Endothelial cell of umbilical vein (primary cell): ENCODE measurements around the gene COPRS. TPM values are rescaled to one million over a fixed set of nuclear protein-coding genes. Genes with fewer than 3 reads are reported as not detected.
"Not testable (repeated sequence)": the region's sequence is repeated elsewhere in the genome, so short reads cannot be mapped to it uniquely, and the experiment has no call there.

ENCODE experiments used
- BruUV-seq: library from RNA; stranded (reverse); fragments of 400-500 nt; replicated peaks from 2 replicates; lab custom pipeline; 2021; lab: Mats Ljungman, UMichigan
- CTCF ChIA-PET: fragments of 300-600, 350-600 bp; sonication (Branson Sonifier 250); formaldehyde crosslinking; loops from one replicate; lab custom pipeline; 2021; ENCODE audit warnings: antibody characterized with exemption, inconsistent platforms; lab: Charles Lee
- POLR2A ChIA-PET: fragments of 300-600, 350-600 bp; sonication (Branson Sonifier 250); formaldehyde crosslinking; loops from one replicate; lab custom pipeline; 2021; ENCODE audit warnings: antibody characterized with exemption, inconsistent platforms; lab: Charles Lee
- DNase-seq: peaks from one replicate; pipeline ENCODE4 v3.0.0-alpha.2; 2011; ENCODE audit warnings: low read depth, low spot score
- FAIRE-seq: peaks from 2 replicates; lab custom pipeline; 2011; peaks lifted over from hg19 to GRCh38; lab: Jason Lieb, UNC
- H2AFZ ChIP-seq: 2 replicates; pipeline ENCODE4 v1.6.0; 2012; ENCODE audit warnings: low read depth, low read length, control low read depth, inconsistent platforms
- H3K27ac ChIP-seq: 2 replicates; pipeline ENCODE4 v1.5.1; 2011; ENCODE audit warnings: low read depth, mild to moderate bottlenecking, control low read depth, low read length, moderate library complexity; ENCODE audit not compliant: insufficient read depth
- H3K27me3 ChIP-seq, 2 experiments: 2 replicates each; pipeline versions ENCODE4 v1.6.0 to v1.6.1; 2011; ENCODE audit warnings: low read length in 2 of 2, mixed read lengths in 1 of 2; ENCODE audit not compliant: control insufficient read depth in 2 of 2, insufficient read depth in 2 of 2
- H3K36me3 ChIP-seq, 2 experiments: 2 replicates in 1 of 2; 3 replicates in 1 of 2; pipeline ENCODE4 v1.5.1; 2011; ENCODE audit warnings: low read length in 2 of 2, mild to moderate bottlenecking in 1 of 2, moderate library complexity in 1 of 2; ENCODE audit not compliant: control insufficient read depth in 2 of 2, insufficient read depth in 2 of 2; ENCODE audit errors: extremely low read depth in 1 of 2
- H3K4me1 ChIP-seq: 3 replicates; pipeline ENCODE4 v1.5.1; 2011; ENCODE audit warnings: mild to moderate bottlenecking, low read length; ENCODE audit not compliant: control insufficient read depth, insufficient read depth; ENCODE audit errors: extremely low read depth
- H3K4me2 ChIP-seq: 2 replicates; pipeline ENCODE4 v1.6.1; 2011; ENCODE audit warnings: low read length, control low read depth, mixed read lengths; ENCODE audit not compliant: insufficient read depth
- H3K4me3 ChIP-seq, 3 experiments: fragments of 200-600 bp in 1 of 3; sonication (generic), shearing (Covaris generic) in 1 of 3; replicated peaks in 1 of 3; 2 replicates each; pipeline ENCODE4 v1.5.1; 2011 to 2016; ENCODE audit warnings: control low read depth in 3 of 3, low read length in 3 of 3, mild to moderate bottlenecking in 2 of 3, inconsistent platforms in 1 of 3, low read depth in 1 of 3, moderate library complexity in 1 of 3; ENCODE audit not compliant: insufficient read depth in 1 of 3
- H3K79me2 ChIP-seq: 2 replicates; pipeline ENCODE4 v1.6.0; 2012; ENCODE audit warnings: low read length, inconsistent platforms; ENCODE audit not compliant: control insufficient read depth, insufficient read depth
- H3K9ac ChIP-seq: replicated peaks from 2 replicates; pipeline ENCODE3; 2011; ENCODE audit warnings: low read length, control low read depth; ENCODE audit not compliant: insufficient read depth; ENCODE audit errors: extremely low read depth
- H3K9me1 ChIP-seq: replicated peaks from 3 replicates; pipeline ENCODE4 v1.6.0; 2011; ENCODE audit warnings: mild to moderate bottlenecking, low read length; ENCODE audit not compliant: control insufficient read depth, insufficient read depth; ENCODE audit errors: extremely low read depth
- H3K9me3 ChIP-seq: replicated peaks from 2 replicates; pipeline ENCODE4 v1.5.1; 2012; ENCODE audit warnings: low read length, inconsistent platforms; ENCODE audit not compliant: control insufficient read depth, insufficient read depth
- H4K20me1 ChIP-seq: replicated peaks from 2 replicates; pipeline ENCODE3; 2011; ENCODE audit warnings: mild to moderate bottlenecking, low read length; ENCODE audit not compliant: control insufficient read depth, insufficient read depth; ENCODE audit errors: extremely low read depth
- CTCF ChIP-seq, 2 donors: IDR thresholded peaks; 1 replicate in 1 of 2; 2 replicates in 1 of 2; pipeline ENCODE4 v1.5.1; 2011; ENCODE audit warnings: low read length in 2 of 2, mild to moderate bottlenecking in 2 of 2, moderate library complexity in 2 of 2, control low read depth in 1 of 2, inconsistent platforms in 1 of 2, low read depth in 1 of 2; ENCODE audit not compliant: insufficient read depth in 1 of 2; ENCODE audit errors: extremely low read depth in 1 of 2
- EZH2 ChIP-seq: IDR thresholded peaks from 2 replicates; pipeline ENCODE4 v1.6.1; 2012; ENCODE audit warnings: borderline replicate concordance, low read depth, mild to moderate bottlenecking, moderate library complexity, low read length, inconsistent platforms; ENCODE audit not compliant: severe bottlenecking
- FOS ChIP-seq: IDR thresholded peaks from 2 replicates; pipeline ENCODE4 v1.6.1; 2011; ENCODE audit warnings: mild to moderate bottlenecking, low read length, moderate library complexity, borderline replicate concordance; ENCODE audit not compliant: insufficient read depth
- GATA2 ChIP-seq: IDR thresholded peaks from 2 replicates; pipeline ENCODE4 v1.7.0; 2011; ENCODE audit warnings: low read depth, mild to moderate bottlenecking, moderate library complexity, mixed read lengths, low read length; ENCODE audit not compliant: insufficient read length, insufficient read depth
- JUN ChIP-seq: IDR thresholded peaks from 2 replicates; pipeline ENCODE4 v1.6.1; 2011; ENCODE audit warnings: borderline replicate concordance, low read depth; ENCODE audit not compliant: insufficient read length, insufficient read depth
- MAX ChIP-seq: IDR thresholded peaks from 2 replicates; pipeline ENCODE4 v1.6.1; 2011; ENCODE audit not compliant: insufficient read depth, insufficient read length
- MYC ChIP-seq: IDR thresholded peaks from one replicate; pipeline ENCODE4 v1.6.1; 2011; ENCODE audit warnings: mild to moderate bottlenecking, low read depth, low read length
- POLR2A ChIP-seq: IDR thresholded peaks from 2 replicates; pipeline ENCODE4 v1.6.1; 2012; ENCODE audit warnings: low read depth, mild to moderate bottlenecking, control low read depth, low read length
- POLR2AphosphoS5 ChIP-seq: IDR thresholded peaks from 2 replicates; pipeline ENCODE4 v1.6.1; 2012; ENCODE audit warnings: low read depth, mild to moderate bottlenecking, control low read depth, low read length, moderate library complexity; ENCODE audit not compliant: insufficient read depth
- dilution Hi-C: fragments of 300-500 bp; cut with MboI; formaldehyde crosslinking; loops from one replicate; pipeline ENCODE4 v1.15.0; 2019; ENCODE audit warnings: low sequenced_read_pairs; ENCODE audit not compliant: extremely low pct_ligation_motif_present
- intact Hi-C: fragments of 100-400 bp; cut with micrococcal nuclease; formaldehyde crosslinking; loops from one replicate; pipeline ENCODE4 v1.10.0; 2022
- polyA plus RNA-seq, 4 experiments: library from polyadenylated mRNA; depleted of rRNA in 3 of 4; stranded (reverse) in 3 of 4; unstranded in 1 of 4; fragments of >200 nt; gene quantifications; 2 replicates each; pipeline versions ENCODE4 v1.2.1 to v1.2.3, GENCODE V29; 2011 to 2012; ENCODE audit warnings: missing spikeins in 1 of 4
- total RNA-seq: library from RNA; stranded (reverse); gene quantifications from 2 replicates; pipeline ENCODE4 v1.2.3, GENCODE V29; 2021

COPRS gene
- total and polyA plus RNA-seq, 2 donors (not counting 3 experiments of a cell fraction or from before 2014, with no cell fraction given) = 43.1 to 48.0 TPM

GRCh38 chr17:31811101-31811500 is 47.9 kb downstream of the COPRS start:
- no TSS peak for BruUV-seq
- no peaks in the 10 kb centered on the region for H3K9me1 ChIP-seq
- no peaks in the 10 kb centered on the region for H4K20me1 ChIP-seq
- CTCF ChIA-PET = interaction anchor here (1.3 to 1.7 kb wide), 3 partner anchors 10 to 88 kb away, joined by 3 to 4 read pairs (median 4); no protein-coding TSS in a partner anchor
- H3K27ac ChIP-seq = no peak overlapping the region
- FAIRE-seq (peak; percentile 59), DNase-seq (peak; percentile 76)
- H3K27me3 ChIP-seq = no peaks in the 10 kb centered on the region
- dilution Hi-C loops (loop anchor here (25.0 kb wide), 1 partner anchor 174 kb away; no protein-coding TSS in a partner anchor), intact Hi-C loops (no loop called here)
- no peak overlapping the region for H3K4me3 ChIP-seq
- H2AFZ ChIP-seq = no peak overlapping the region
- H3K4me1 ChIP-seq = no peaks in the 10 kb centered on the region
- H3K36me3 ChIP-seq = no peaks in the 10 kb centered on the region
- no peak overlapping the region for H3K9ac ChIP-seq
- H3K9me3 ChIP-seq = no peaks in the 10 kb centered on the region
- TF ChIP-seq POLR2AphosphoS5 (no peak), FOS (no peak), GATA2 (no peak), MYC (no peak), MAX (no peak), CTCF (IDR thresholded peaks at IDR 0.05; ENCODE audit: extremely low read depth in 1 of 2, insufficient read depth in 1 of 2, low read depth in 1 of 2, low read length in 2 of 2) (no peak), EZH2 (no peak), POLR2A (no peak), JUN (no peak)
- no peak overlapping the region for H3K4me2 ChIP-seq
- POLR2A ChIA-PET = no interaction called here
- H3K79me2 ChIP-seq = no peaks in the 10 kb centered on the region

- H3K27ac ChIP-seq, H3K9me1 ChIP-seq, H4K20me1 ChIP-seq, H3K4me3 ChIP-seq, BruUV-seq, POLR2A ChIA-PET, H3K4me1 ChIP-seq, H3K27me3 ChIP-seq, H3K9ac ChIP-seq, H3K79me2 ChIP-seq, DNase-seq, H3K9me3 ChIP-seq, H3K4me2 ChIP-seq, intact Hi-C loops, H3K36me3 ChIP-seq, H2AFZ ChIP-seq, FAIRE-seq: not testable (repeated sequence)
- dilution Hi-C loops = loop anchor here (25.0 kb wide), 1 partner anchor 173 kb away; no protein-coding TSS in a partner anchor
- CTCF ChIA-PET = interaction anchor here (1.7 kb wide), 1 partner anchor 33 kb away, joined by 4 read pairs; no protein-coding TSS in a partner anchor
Measured at GRCh38 chr17:31809876-31810275, 49.2 kb downstream of the COPRS start.
